NCI-H1694 (cell line): Measurements from ENCODE around the gene OSMR.

Experiments used
- DNase-seq: peaks from one replicate; lab custom pipeline; 2025; lab: John Stamatoyannopoulos, UW

The OSMR gene

GRCh38 chr5:38845526-38846378 lies at the start of gene OSMR:
Gene OSMR (plus strand): TSS chr5:38846012. CDS start chr5:38869045, 23,033 bp downstream.
- no peak for DNase-seq

GRCh38 chr5:38796742-38797108 lies 49.1 kb upstream of the OSMR start:
- DNase-seq = no peak

GRCh38 chr5:38797838-38798237 lies 48.0 kb upstream of the OSMR start:
- DNase-seq = no peak

GRCh38 chr5:38799556-38800377 lies 46.0 kb upstream of the OSMR start:
- DNase-seq = no peak

GRCh38 chr5:38800515-38800914 lies 45.3 kb upstream of the OSMR start:
- no peak for DNase-seq

GRCh38 chr5:38802125-38802524 lies 43.7 kb upstream of the OSMR start:
- DNase-seq = no peak

GRCh38 chr5:38803246-38803645 lies 42.6 kb upstream of the OSMR start:
- DNase-seq = no peak

- no peak for DNase-seq
These were observed 39.0 kb upstream of the OSMR start for GRCh38 chr5:38806775-38807258.

- no peak for DNase-seq
These were observed 38.0 kb upstream of the OSMR start for GRCh38 chr5:38807570-38808483.

- no peak for DNase-seq
These were observed 37.0 kb upstream of the OSMR start for GRCh38 chr5:38808666-38809343.

- DNase-seq = peak; percentile 60
These were observed 36.1 kb upstream of the OSMR start for GRCh38 chr5:38809388-38810359.

- no peak for DNase-seq
These were observed 30.9 kb upstream of the OSMR start for GRCh38 chr5:38814879-38815278.

- no peak for DNase-seq
These were observed 29.5 kb upstream of the OSMR start for GRCh38 chr5:38816083-38817030.

- no peak for DNase-seq
These were observed 24.1 kb upstream of the OSMR start for GRCh38 chr5:38821679-38822078.

GRCh38 chr5:38823503-38823902 lies 22.3 kb upstream of the OSMR start:
- DNase-seq = no peak

GRCh38 chr5:38824821-38825220 lies 21.0 kb upstream of the OSMR start:
- no peak for DNase-seq

GRCh38 chr5:38825494-38825893 lies 20.3 kb upstream of the OSMR start:
- no peak for DNase-seq

GRCh38 chr5:38827525-38827924 lies 18.3 kb upstream of the OSMR start:
- DNase-seq = no peak

GRCh38 chr5:38830521-38831051 lies 15.2 kb upstream of the OSMR start:
- no peak for DNase-seq
